Measurements from ENCODE around the gene IMPG2.

Gene IMPG2

DNA sequence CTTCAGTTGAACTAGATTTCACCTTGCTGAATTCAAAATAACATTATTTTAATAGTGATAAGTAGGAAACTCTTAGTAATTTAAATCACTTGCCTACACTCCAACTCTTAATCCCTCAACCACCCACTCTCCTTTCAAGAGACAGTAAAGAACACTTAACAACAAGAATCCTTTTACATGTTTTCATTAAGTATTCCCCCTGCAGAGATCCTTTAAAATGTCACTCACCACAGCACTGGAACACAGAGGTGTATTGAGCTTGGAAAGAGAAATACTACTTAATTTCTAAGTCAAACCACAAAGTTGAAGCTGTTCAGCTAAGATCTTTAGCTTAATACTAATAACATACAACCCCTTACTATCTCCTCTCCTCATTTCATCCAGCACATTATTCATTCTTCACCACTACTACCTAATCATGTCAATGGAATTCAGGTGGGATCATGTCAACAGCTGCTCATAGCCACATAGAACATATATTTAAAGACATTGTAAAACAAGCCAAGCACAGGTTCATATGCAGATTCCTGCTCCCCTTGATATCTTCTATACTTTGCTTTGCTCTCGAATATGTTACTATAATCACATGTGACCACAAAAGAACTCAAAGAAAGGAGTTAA is 40.5 kb downstream of the IMPG2 start:
- DNase-seq (ENCODE audit: low read depth, low spot score) = no peak
- H3K4me3 ChIP-seq (ENCODE audit: low read depth, low read length) = no peak overlapping the region
- TF ChIP-seq, protein P1, sequence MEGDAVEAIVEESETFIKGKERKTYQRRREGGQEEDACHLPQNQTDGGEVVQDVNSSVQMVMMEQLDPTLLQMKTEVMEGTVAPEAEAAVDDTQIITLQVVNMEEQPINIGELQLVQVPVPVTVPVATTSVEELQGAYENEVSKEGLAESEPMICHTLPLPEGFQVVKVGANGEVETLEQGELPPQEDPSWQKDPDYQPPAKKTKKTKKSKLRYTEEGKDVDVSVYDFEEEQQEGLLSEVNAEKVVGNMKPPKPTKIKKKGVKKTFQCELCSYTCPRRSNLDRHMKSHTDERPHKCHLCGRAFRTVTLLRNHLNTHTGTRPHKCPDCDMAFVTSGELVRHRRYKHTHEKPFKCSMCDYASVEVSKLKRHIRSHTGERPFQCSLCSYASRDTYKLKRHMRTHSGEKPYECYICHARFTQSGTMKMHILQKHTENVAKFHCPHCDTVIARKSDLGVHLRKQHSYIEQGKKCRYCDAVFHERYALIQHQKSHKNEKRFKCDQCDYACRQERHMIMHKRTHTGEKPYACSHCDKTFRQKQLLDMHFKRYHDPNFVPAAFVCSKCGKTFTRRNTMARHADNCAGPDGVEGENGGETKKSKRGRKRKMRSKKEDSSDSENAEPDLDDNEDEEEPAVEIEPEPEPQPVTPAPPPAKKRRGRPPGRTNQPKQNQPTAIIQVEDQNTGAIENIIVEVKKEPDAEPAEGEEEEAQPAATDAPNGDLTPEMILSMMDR (IDR thresholded peaks at IDR 0.05; ENCODE audit: low read depth, low read length) = no peak
- in situ Hi-C loops (cut with HindIII; ENCODE audit: low sequenced_read_pairs) = no loop called here

DNA sequence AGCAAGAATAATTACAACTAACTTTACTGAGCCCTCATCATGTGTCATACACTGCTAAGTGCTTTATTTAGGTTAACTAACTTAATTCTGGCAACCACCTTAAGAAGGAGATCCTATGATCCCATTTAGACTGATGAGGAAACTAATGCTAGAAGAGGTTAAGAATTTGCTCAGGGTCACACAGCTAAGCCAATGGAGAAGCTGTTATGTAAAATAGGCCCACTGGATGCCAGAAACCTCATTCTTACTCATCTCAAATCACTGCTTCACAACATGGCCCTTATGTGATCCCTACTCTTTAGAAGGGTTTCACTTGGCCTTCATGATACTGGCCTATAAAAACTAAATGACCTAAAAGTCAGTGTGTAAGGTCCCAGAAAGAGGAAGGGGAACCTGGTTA is 41.2 kb downstream of the IMPG2 start:
- TF ChIP-seq, protein P1 (IDR thresholded peaks at IDR 0.05; ENCODE audit: low read depth, low read length) = no peak
- in situ Hi-C loops (cut with HindIII; ENCODE audit: low sequenced_read_pairs) = no loop called here
- H3K4me3 ChIP-seq (ENCODE audit: low read depth, low read length) = no peak overlapping the region
- DNase-seq (ENCODE audit: low read depth, low spot score) = peak; percentile 12

DNA sequence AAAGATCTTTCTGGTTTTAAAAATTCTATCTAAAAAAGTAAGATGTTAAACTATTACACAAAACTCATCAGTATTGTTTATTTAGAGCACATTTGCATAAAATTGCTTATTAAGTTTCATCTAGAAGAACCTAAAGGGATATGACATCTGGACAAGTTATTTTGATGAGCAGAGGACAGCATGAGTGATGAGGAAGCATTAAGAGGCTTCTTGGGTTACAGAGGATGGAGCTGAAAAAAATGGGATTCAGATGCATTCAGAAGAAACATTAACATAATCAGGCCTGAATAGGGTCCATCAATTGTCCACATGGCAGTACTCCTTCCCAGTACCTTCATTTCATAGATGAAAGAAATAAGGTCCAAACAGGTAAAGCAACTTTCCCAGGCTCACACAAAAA is 41.6 kb downstream of the IMPG2 start:
- in situ Hi-C loops (cut with HindIII; ENCODE audit: low sequenced_read_pairs) = no loop called here
- DNase-seq (ENCODE audit: low read depth, low spot score) = no peak
- H3K4me3 ChIP-seq (ENCODE audit: low read depth, low read length) = no peak overlapping the region
- TF ChIP-seq, protein P1 (IDR thresholded peaks at IDR 0.05; ENCODE audit: low read depth, low read length) = no peak

DNA sequence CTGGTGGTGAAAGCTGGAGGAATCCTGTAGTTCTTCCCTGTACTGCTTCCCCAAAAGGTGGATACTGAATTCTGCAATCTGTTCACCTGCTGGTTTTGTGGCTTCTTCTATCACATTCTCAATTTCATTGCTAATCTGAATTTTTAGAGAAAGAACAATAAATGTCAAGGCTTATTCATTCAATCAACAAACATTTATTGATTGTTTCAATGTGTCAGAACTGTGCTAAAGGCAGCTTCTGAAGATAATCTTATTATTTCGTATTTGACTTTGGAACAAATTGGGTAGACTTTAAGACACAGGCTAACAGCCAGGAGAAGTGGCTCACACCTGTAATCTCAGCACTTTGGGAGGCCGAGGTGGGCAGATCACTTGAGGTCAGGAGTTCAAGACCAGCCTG is 46.8 kb downstream of the IMPG2 start:
- in situ Hi-C loops (cut with HindIII; ENCODE audit: low sequenced_read_pairs) = no loop called here
- TF ChIP-seq, protein P1 (IDR thresholded peaks at IDR 0.05; ENCODE audit: low read depth, low read length) = no peak
- no peak overlapping the region for H3K4me3 ChIP-seq (ENCODE audit: low read depth, low read length)
- DNase-seq (ENCODE audit: low read depth, low spot score) = no peak

DNA sequence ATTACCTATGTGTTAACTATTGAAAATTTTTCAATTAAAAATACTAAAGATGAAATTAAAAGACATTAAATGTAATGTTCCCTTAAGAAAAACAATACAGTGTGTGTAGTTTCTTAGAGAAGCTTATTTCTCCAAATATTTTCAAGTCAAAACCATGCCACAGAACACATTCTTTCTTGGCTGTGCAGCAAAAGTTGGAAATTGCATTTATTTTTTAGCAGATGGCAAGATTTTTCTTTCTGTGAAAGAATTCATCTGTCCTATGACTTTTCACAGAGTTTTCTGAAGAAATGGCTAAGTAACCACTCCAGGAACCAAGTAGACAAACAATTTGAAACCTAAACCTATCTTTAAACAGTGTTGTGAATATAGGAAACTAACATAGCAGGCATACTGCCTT is 47.2 kb downstream of the IMPG2 start:
- H3K4me3 ChIP-seq (ENCODE audit: low read depth, low read length) = no peak overlapping the region
- in situ Hi-C loops (cut with HindIII; ENCODE audit: low sequenced_read_pairs) = no loop called here
- TF ChIP-seq, protein P1 (IDR thresholded peaks at IDR 0.05; ENCODE audit: low read depth, low read length) = no peak
- DNase-seq (ENCODE audit: low read depth, low spot score) = no peak

DNA sequence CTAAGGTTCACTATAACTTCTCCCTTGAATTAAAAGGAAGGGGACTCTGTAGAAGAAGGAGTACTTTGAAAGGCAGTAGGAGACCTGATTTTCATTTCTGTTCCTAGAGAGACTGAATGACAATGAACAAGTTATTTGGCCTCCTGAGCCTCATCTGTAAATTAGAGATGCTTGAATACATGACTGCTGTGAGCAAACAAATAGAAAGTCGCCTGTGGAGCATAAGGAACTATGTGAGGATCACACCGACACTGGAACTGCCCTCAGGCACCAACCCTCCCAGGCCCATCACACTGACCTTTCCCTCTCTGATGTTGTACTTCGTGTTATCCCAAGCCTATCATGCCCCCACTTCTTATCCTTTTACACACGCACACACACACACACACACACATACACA is 48.6 kb downstream of the IMPG2 start:
- in situ Hi-C loops (cut with HindIII; ENCODE audit: low sequenced_read_pairs) = no loop called here

More for the DNA sequence above, 48.6 kb downstream of the IMPG2 start:
- no peak for DNase-seq (ENCODE audit: low read depth, low spot score)
- no peak overlapping the region for H3K4me3 ChIP-seq (ENCODE audit: low read depth, low read length)
- TF ChIP-seq, protein P1 (IDR thresholded peaks at IDR 0.05; ENCODE audit: low read depth, low read length) = no peak

All from astrocyte of the spinal cord (primary cell).